Keratinocyte (primary cell): ENCODE results near the gene GIPR.

Source experiments
- CTCF ChIP-seq, 3 experiments: IDR thresholded peaks in 1 of 3; conservative IDR thresholded peaks in 1 of 3; optimal IDR thresholded peaks in 1 of 3; 2 replicates in 2 of 3; 3 replicates in 1 of 3; pipeline versions ENCODE3 to v1.5.1; 2011; ENCODE audit warnings: low read length in 3 of 3, mild to moderate bottlenecking in 3 of 3, moderate library complexity in 2 of 3, control low read depth in 1 of 3, inconsistent platforms in 1 of 3; ENCODE audit not compliant: insufficient read depth in 2 of 3; ENCODE audit errors: extremely low read depth in 1 of 3
- EZH2 ChIP-seq: IDR thresholded peaks from one replicate; pipeline ENCODE4 v1.6.1; 2012; ENCODE audit warnings: inconsistent platforms, mild to moderate bottlenecking, low read length, moderate library complexity

GRCh38 chr19:45691516-45692186 lies 23.6 kb downstream of the GIPR start, which contains the start of gene SNRPD2:
- no peak for TF ChIP-seq CTCF (optimal IDR thresholded peaks at IDR 0.05 in 1 of 3, IDR thresholded peaks at IDR 0.05 in 1 of 3, conservative IDR thresholded peaks at IDR 0.05 in 1 of 3; ENCODE audit: extremely low read depth in 1 of 3, insufficient read depth in 2 of 3, low read length in 3 of 3)
- no peak for TF ChIP-seq EZH2
